Neuron (in vitro differentiated cells): ENCODE results near the gene PIMREG.
A peak's percentile ranks its signal among the peaks of the same experiment; 100 is the strongest.

Source experiments
- H2AFZ ChIP-seq: one replicate; pipeline ENCODE4 v1.6.1; 2013; ENCODE audit warnings: low read depth, mild to moderate bottlenecking, inconsistent platforms, low read length, moderate library complexity
- H3K27me3 ChIP-seq: one replicate; pipeline ENCODE4 v1.6.1; 2013; ENCODE audit warnings: low read length; ENCODE audit not compliant: insufficient read depth
- H3K36me3 ChIP-seq: one replicate; pipeline ENCODE4 v1.6.1; 2013; ENCODE audit warnings: low read length; ENCODE audit not compliant: insufficient read depth
- H3K4me1 ChIP-seq: one replicate; pipeline ENCODE4 v1.6.1; 2013; ENCODE audit warnings: low read length; ENCODE audit not compliant: insufficient read depth
- H3K4me3 ChIP-seq: 2 replicates; pipeline ENCODE4 v1.5.1; 2013; ENCODE audit warnings: mild to moderate bottlenecking, low read length, moderate library complexity
- H3K9me3 ChIP-seq: one replicate; pipeline ENCODE4 v1.6.1; 2013; ENCODE audit warnings: low read length

The PIMREG gene

DNA sequence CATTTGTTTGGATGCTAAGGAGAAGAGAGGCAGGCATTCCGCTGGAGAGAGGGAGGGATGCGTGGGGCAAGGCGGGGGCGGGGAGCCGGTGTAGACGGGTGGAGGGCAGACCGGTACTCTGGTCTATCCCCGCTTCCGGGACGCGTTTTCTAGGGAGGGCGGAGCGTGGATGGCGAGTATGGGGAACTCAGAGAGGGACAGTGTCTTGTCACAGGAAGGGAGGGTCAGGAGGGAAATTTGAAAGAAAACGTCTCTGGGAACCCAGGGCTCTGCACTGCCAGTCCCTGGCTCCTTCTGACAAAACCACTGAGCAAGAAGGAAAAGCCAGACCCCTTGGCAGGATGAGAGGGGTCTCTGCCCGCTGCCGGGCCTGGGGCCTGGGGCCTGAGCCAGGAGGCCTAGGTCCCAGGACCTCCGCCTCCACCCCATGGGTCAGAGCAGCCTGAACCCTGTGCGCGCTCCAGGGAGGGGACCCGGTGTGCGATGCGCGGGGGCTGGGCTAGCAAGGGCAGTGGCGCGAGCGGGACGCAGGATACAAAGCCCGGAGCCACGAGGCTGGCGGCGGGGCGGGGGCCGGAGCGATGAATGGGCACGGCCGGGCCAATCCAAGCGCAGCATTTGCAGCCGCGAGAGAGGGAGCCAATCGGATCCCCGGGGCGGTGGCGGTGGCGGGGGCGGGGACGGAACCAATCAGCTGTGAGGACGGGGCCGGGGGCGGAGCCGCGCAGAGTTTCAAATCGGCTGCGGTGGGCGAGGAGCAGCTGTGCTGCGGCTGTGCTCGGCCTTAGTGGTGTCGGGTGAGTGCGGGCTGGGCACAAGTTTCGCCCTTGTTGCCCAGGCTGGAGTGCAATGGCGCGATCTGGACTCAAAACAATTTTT is at the start of gene PIMREG:
PIMREG (plus strand) TSS at position 764 of the 879 bp plus-strand sequence. CDS start 656 bp downstream, outside the sequence.
- Histone ChIP-seq H3K4me3 (peak within 1 kb of the TSS; percentile 55), H3K36me3 (peaks cover 26% of the 10 kb centered on the region), H3K27me3 (no peaks in the 10 kb centered on the region), H3K9me3 (peaks cover 2% of the 10 kb centered on the region), H3K4me1 (peaks cover 42% of the 10 kb centered on the region), H2AFZ (peak within 1 kb of the TSS; percentile 71)

- Histone ChIP-seq H2AFZ (no peak overlapping the region), H3K4me3 (no peak overlapping the region), H3K27me3 (no peaks in the 10 kb centered on the region), H3K9me3 (no peaks in the 10 kb centered on the region), H3K36me3 (no peaks in the 10 kb centered on the region), H3K4me1 (no peaks in the 10 kb centered on the region)
Observed at GRCh38 chr17:6398955-6399354, 45.3 kb upstream of the PIMREG start.

GRCh38 chr17:6402258-6402657 is 42.0 kb upstream of the PIMREG start:
- Histone ChIP-seq H3K9me3 (no peaks in the 10 kb centered on the region), H3K27me3 (no peaks in the 10 kb centered on the region), H2AFZ (no peak overlapping the region), H3K4me1 (no peaks in the 10 kb centered on the region), H3K36me3 (no peaks in the 10 kb centered on the region), H3K4me3 (no peak overlapping the region)

DNA sequence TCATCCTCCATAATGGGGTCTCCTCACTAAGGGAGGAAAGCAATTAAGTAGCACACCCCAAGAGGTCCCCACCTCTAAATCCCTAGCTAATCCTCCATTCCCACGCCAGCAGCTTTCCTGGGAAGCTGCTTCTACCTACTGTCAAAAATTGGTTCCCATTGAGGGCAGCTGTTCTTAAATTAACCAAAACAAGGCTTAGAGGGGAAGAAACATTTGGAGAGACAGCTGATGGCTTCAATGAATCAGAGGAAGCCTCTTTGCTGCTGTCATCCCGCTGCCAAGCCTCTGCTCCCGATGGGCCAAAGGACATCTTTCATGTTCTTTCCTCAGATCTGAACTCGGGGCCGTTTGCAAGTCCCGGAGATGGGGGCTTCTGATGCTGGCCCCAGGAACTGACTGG is 36.0 kb upstream of the PIMREG start:
- H3K36me3 ChIP-seq: no peaks in the 10 kb centered on the region
- no peak overlapping the region for H2AFZ ChIP-seq
- no peaks in the 10 kb centered on the region for H3K4me1 ChIP-seq
- H3K27me3 ChIP-seq: no peaks in the 10 kb centered on the region
- no peak overlapping the region for H3K4me3 ChIP-seq
- no peaks in the 10 kb centered on the region for H3K9me3 ChIP-seq

DNA sequence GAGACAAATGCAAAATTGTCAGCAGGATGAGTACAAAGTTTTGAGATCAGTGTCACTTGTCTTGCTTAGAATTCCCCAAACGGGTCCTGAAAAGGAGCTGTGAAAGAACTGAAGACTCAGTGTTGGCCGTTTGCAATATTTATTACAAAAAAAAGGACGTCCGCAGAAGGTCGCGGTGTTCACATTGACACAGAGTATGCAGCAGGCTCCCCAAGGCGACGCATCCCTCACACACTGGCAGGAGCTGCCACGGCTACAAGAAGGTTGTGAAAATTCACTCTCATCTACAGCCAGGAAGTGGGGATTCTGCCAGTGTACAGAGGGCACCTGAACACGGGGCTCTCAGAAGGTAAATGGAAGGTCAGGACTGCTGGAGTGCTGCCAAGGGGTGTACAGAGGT is 35.5 kb upstream of the PIMREG start:
- Histone ChIP-seq H3K4me1 (no peaks in the 10 kb centered on the region), H3K4me3 (no peak overlapping the region), H3K27me3 (no peaks in the 10 kb centered on the region), H2AFZ (no peak overlapping the region), H3K36me3 (no peaks in the 10 kb centered on the region), H3K9me3 (no peaks in the 10 kb centered on the region)

DNA sequence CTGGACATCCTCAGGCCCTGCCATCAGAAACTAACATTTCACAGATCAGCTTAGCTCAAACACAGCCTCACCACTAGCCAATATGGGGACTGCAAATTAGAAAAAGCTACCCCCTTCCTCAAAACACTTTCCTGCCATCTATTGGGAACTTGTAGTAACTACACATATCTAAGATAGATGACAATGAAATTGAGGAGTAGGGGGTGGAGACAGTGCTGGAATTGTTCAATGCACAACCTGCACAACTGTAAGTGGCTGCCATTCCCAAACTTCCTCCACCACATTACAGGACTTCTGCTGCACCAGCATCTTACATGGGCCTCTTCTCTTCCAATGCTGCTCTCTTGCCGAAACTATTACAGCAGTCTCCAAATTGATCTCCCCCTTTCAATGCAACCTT is 31.2 kb upstream of the PIMREG start:
- Histone ChIP-seq H3K27me3 (no peaks in the 10 kb centered on the region), H2AFZ (no peak overlapping the region), H3K4me3 (no peak overlapping the region), H3K9me3 (no peaks in the 10 kb centered on the region), H3K36me3 (no peaks in the 10 kb centered on the region), H3K4me1 (no peaks in the 10 kb centered on the region)

GRCh38 chr17:6415616-6416015 is 28.6 kb upstream of the PIMREG start:
- Histone ChIP-seq H3K4me1 (no peaks in the 10 kb centered on the region), H3K36me3 (no peaks in the 10 kb centered on the region), H3K4me3 (no peak overlapping the region), H3K9me3 (no peaks in the 10 kb centered on the region), H3K27me3 (no peaks in the 10 kb centered on the region), H2AFZ (no peak overlapping the region)

DNA sequence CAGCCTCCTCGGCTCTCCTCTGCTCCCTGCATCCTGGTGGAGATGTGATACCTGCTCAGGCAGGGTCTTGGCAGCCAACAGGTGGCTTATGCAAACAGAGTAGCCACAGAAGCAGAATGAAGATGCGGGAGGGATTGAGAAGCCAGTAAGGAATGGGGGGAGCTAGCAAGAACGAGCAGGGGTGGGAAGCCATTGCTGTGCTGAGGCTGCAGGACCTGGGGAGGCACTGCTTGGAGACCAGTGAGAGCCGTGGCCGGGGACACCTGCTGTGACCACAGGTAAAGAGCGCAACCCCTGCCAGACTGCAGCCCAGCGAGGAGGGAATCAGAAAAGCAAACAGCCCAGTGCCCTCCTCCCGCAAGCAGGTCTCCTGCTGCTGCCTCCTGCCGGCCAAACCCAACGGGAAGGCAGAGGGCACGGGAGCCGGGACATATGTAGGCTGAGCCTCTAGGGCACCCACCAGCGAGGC is 24.0 kb upstream of the PIMREG start:
- H3K9me3 ChIP-seq: no peaks in the 10 kb centered on the region
- no peak overlapping the region for H2AFZ ChIP-seq
- H3K36me3 ChIP-seq: no peaks in the 10 kb centered on the region
- no peaks in the 10 kb centered on the region for H3K4me1 ChIP-seq
- peaks cover 5% of the 10 kb centered on the region for H3K27me3 ChIP-seq
- H3K4me3 ChIP-seq: no peak overlapping the region

GRCh38 chr17:6421700-6422604 is 22.3 kb upstream of the PIMREG start:
- H2AFZ ChIP-seq: no peak overlapping the region
- H3K27me3 ChIP-seq: peaks cover 5% of the 10 kb centered on the region
- H3K4me3 ChIP-seq: no peak overlapping the region
- no peaks in the 10 kb centered on the region for H3K4me1 ChIP-seq
- H3K36me3 ChIP-seq: no peaks in the 10 kb centered on the region
- no peaks in the 10 kb centered on the region for H3K9me3 ChIP-seq

DNA sequence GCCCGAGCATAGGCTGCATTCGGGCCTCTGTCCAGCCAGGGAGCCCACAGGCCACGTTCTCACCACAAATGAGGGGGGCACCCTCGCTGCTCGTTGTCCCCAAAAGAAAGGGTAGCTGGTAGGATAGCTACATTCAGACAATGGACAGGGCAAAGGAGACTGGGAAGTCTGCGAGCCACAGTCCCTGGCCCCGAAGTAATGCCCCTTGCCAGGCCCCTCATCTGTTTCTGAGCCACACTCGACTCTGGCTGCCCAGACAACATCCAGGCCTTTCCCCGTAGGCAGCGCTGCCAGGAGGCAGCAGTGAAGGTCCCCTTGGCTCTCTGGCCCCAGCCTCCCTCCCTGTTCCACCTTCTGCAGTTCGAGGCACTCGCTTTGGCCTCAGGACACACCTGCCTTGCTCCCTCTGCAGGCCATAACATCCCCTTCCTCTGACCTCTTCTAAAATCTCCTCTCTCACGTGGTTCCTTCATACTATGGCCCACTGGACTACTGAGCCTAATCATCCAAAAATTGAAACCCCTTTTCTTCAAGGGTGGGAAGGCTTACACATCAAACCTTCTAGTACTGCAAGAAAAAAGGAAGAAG is 21.5 kb upstream of the PIMREG start:
- Histone ChIP-seq H3K4me3 (no peak overlapping the region), H3K36me3 (no peaks in the 10 kb centered on the region), H3K9me3 (no peaks in the 10 kb centered on the region), H3K4me1 (no peaks in the 10 kb centered on the region), H2AFZ (no peak overlapping the region), H3K27me3 (peaks cover 5% of the 10 kb centered on the region)

DNA sequence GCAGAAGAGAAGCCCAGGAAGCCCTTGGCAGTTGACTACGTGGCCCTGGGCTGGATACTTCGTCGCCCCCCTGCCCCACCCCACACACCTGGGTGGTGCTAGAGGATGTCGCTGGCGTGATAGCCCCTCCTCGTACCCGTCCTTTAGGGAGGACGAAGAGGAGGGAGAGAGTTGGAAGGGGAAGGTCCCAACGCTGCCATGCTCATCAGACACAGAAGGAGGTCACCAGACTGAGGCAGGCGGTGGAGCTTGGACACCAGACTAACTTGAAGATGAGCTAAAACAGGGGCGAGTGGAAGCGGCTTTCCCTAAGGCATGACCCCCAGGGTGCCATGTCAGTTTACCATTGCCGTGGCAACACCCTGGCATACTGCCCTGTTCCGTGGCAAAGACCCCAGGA is 20.3 kb upstream of the PIMREG start:
- Histone ChIP-seq H2AFZ (no peak overlapping the region), H3K4me1 (no peaks in the 10 kb centered on the region), H3K36me3 (no peaks in the 10 kb centered on the region), H3K9me3 (no peaks in the 10 kb centered on the region), H3K27me3 (peaks cover 5% of the 10 kb centered on the region), H3K4me3 (no peak overlapping the region)

- H2AFZ ChIP-seq: no peak overlapping the region
- H3K27me3 ChIP-seq: peaks cover 5% of the 10 kb centered on the region
- H3K4me1 ChIP-seq: peaks cover 7% of the 10 kb centered on the region
- no peaks in the 10 kb centered on the region for H3K9me3 ChIP-seq
- no peaks in the 10 kb centered on the region for H3K36me3 ChIP-seq
- H3K4me3 ChIP-seq: no peak overlapping the region
Observed at GRCh38 chr17:6425407-6425806, 18.8 kb upstream of the PIMREG start.
